Neural cell (in vitro differentiated cells): ENCODE data around the gene C11orf42.

Source experiments
- EZH2 ChIP-seq: fragments of 200-600, 300-800 bp; shearing (Covaris generic), sonication (generic); IDR thresholded peaks from 2 replicates; pipeline ENCODE4 v1.6.1; 2014; ENCODE audit warnings: antibody characterized with exemption, low read length, borderline replicate concordance, mild to moderate bottlenecking; ENCODE audit not compliant: insufficient read depth, poor library complexity, severe bottlenecking
- POLR2AphosphoS5 ChIP-seq: IDR thresholded peaks from 2 replicates; pipeline ENCODE4 v1.6.1; 2012
- RAD21 ChIP-seq: fragments of 450-650 bp; conservative IDR thresholded peaks from 2 replicates; pipeline ENCODE4 v1.6.1; 2014; ENCODE audit warnings: antibody characterized with exemption, mild to moderate bottlenecking, moderate library complexity
- TF ChIP-seq, protein P1 (sequence below): fragments of 450-650 bp; IDR thresholded peaks from 2 replicates; pipeline ENCODE4 v1.5.1; 2014; ENCODE audit warnings: antibody characterized with exemption, mild to moderate bottlenecking, moderate library complexity; ENCODE audit not compliant: poor library complexity, severe bottlenecking

DNA sequence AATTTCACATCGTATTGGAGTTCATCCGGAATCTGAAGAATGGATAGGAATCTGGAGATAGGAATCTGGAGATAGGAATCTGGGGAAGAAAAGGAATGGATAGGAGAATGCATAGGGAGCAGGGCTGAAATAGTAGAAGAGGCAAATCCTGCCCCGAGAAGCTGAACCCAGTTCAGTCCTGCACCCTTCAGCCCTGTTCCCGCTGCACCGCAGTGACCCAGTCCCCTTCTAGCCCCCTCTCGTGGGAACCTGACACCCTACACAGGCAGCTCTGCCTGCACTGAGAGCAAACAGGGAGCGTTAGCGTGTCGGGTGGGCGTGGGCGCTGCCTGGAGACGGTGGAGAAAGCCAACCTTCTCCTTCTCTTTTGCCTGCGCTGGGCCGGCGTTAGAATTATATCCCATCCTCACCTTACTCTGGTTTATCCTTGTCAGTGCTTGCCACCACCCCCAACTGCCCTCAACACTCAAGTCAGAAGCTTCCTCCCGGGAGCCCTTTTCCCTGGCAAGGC, 53.3 kb downstream of the C11orf42 start:
- TF ChIP-seq RAD21 (peak; percentile 3), EZH2 (no peak), POLR2AphosphoS5 (no peak)
- TF ChIP-seq, protein P1, sequence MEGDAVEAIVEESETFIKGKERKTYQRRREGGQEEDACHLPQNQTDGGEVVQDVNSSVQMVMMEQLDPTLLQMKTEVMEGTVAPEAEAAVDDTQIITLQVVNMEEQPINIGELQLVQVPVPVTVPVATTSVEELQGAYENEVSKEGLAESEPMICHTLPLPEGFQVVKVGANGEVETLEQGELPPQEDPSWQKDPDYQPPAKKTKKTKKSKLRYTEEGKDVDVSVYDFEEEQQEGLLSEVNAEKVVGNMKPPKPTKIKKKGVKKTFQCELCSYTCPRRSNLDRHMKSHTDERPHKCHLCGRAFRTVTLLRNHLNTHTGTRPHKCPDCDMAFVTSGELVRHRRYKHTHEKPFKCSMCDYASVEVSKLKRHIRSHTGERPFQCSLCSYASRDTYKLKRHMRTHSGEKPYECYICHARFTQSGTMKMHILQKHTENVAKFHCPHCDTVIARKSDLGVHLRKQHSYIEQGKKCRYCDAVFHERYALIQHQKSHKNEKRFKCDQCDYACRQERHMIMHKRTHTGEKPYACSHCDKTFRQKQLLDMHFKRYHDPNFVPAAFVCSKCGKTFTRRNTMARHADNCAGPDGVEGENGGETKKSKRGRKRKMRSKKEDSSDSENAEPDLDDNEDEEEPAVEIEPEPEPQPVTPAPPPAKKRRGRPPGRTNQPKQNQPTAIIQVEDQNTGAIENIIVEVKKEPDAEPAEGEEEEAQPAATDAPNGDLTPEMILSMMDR = peak; percentile 35
